ENCODE data around the gene PCDHA3. TPM values are rescaled to one million over a fixed set of nuclear protein-coding genes. Genes with fewer than 3 reads are reported as not detected.
"Not testable (repeated sequence)": the region's sequence is repeated elsewhere in the genome, so short reads cannot be mapped to it uniquely, and the experiment has no call there.

PCDHA3 gene
- total RNA-seq, 2 donors from 2014 or later = not detected

GRCh38 chr5:140828362-140828737, 27.5 kb downstream of the PCDHA3 start:
- DNase-seq (no peak), ATAC-seq (no peak)
- no peaks in the 10 kb centered on the region for H3K9me3 ChIP-seq (ENCODE audit: control insufficient read depth, low read length, poor library complexity, severe bottlenecking)
- Mint-ChIP-seq H3K4me3 (no peak overlapping the region), H3K4me1 (no peaks in the 10 kb centered on the region), H3K27me3 (peaks cover 18% of the 10 kb centered on the region), H3K36me3 (ENCODE audit: low read depth) (no peaks in the 10 kb centered on the region), H3K27ac (no peak overlapping the region)

- H3K9me3 ChIP-seq (ENCODE audit: control insufficient read depth, low read length, poor library complexity, severe bottlenecking); ATAC-seq; H3K27ac Mint-ChIP-seq; H3K36me3 Mint-ChIP-seq (ENCODE audit: low read depth); H3K4me3 Mint-ChIP-seq; DNase-seq; H3K4me1 Mint-ChIP-seq: not testable (repeated sequence)
- peaks cover 26% of the 10 kb centered on the region for H3K27me3 Mint-ChIP-seq
These were observed 28.9 kb downstream of the PCDHA3 start for GRCh38 chr5:140829511-140830501.

- ATAC-seq (no peak), DNase-seq (no peak)
- H3K27ac Mint-ChIP-seq = no peak within 1 kb of the TSS
- H3K4me1 Mint-ChIP-seq = no peaks in the 10 kb centered on the region
- no peaks in the 10 kb centered on the region for H3K36me3 Mint-ChIP-seq (ENCODE audit: low read depth)
- no peaks in the 10 kb centered on the region for H3K9me3 ChIP-seq (ENCODE audit: control insufficient read depth, low read length, poor library complexity, severe bottlenecking)
- peaks cover 8% of the 10 kb centered on the region for H3K27me3 Mint-ChIP-seq
- H3K4me3 Mint-ChIP-seq = no peak within 1 kb of the TSS
These were observed 33.1 kb downstream of the PCDHA3 start, which contains the start of gene PCDHA7 for GRCh38 chr5:140833993-140834392. Gene PCDHA7, plus strand, starts transcription at chr5:140834269. Its CDS starts 115 bp downstream, at chr5:140834384.

- H3K9me3 ChIP-seq (ENCODE audit: control insufficient read depth, low read length, poor library complexity, severe bottlenecking); ATAC-seq; H3K36me3 Mint-ChIP-seq (ENCODE audit: low read depth); DNase-seq; H3K27ac Mint-ChIP-seq; H3K27me3 Mint-ChIP-seq; H3K4me1 Mint-ChIP-seq; H3K4me3 Mint-ChIP-seq: not testable (repeated sequence)
These were observed 33.7 kb downstream of the PCDHA3 start for GRCh38 chr5:140834439-140835008.

GRCh38 chr5:140835622-140836510, 35.0 kb downstream of the PCDHA3 start:
- Mint-ChIP-seq H3K27me3 (peaks cover 8% of the 10 kb centered on the region), H3K27ac (no peak overlapping the region), H3K4me1 (no peaks in the 10 kb centered on the region), H3K4me3 (no peak overlapping the region), H3K36me3 (ENCODE audit: low read depth) (no peaks in the 10 kb centered on the region)
- no peak for ATAC-seq
- H3K9me3 ChIP-seq (ENCODE audit: control insufficient read depth, low read length, poor library complexity, severe bottlenecking) = no peaks in the 10 kb centered on the region
- DNase-seq = no peak

- no peaks in the 10 kb centered on the region for H3K4me1 Mint-ChIP-seq
- ATAC-seq = no peak
- no peak within 1 kb of the TSS for H3K4me3 Mint-ChIP-seq
These were observed 40.4 kb downstream of the PCDHA3 start, which contains the start of gene PCDHA8 for GRCh38 chr5:140840978-140841962. Gene PCDHA8, plus strand, starts transcription at chr5:140841187. Its CDS starts 135 bp downstream, at chr5:140841322.

GRCh38 chr5:140842798-140843733, 42.2 kb downstream of the PCDHA3 start:
- H3K9me3 ChIP-seq (ENCODE audit: control insufficient read depth, low read length, poor library complexity, severe bottlenecking) = no peaks in the 10 kb centered on the region
- Mint-ChIP-seq H3K36me3 (ENCODE audit: low read depth) (peaks cover 2% of the 10 kb centered on the region), H3K27ac (no peak overlapping the region), H3K4me3 (no peak overlapping the region), H3K27me3 (peaks cover 15% of the 10 kb centered on the region), H3K4me1 (no peaks in the 10 kb centered on the region)
- no peak for DNase-seq
- no peak for ATAC-seq

More at GRCh38 chr5:140840978-140841962, 40.4 kb downstream of the PCDHA3 start, which contains the start of gene PCDHA8:
- H3K27me3 Mint-ChIP-seq = no peaks in the 10 kb centered on the region
- no peak within 1 kb of the TSS for H3K27ac Mint-ChIP-seq
- no peaks in the 10 kb centered on the region for H3K36me3 Mint-ChIP-seq (ENCODE audit: low read depth)
- no peaks in the 10 kb centered on the region for H3K9me3 ChIP-seq (ENCODE audit: control insufficient read depth, low read length, poor library complexity, severe bottlenecking)
- no peak for DNase-seq

- not testable (repeated sequence) for DNase-seq; ATAC-seq; H3K27ac Mint-ChIP-seq; H3K36me3 Mint-ChIP-seq (ENCODE audit: low read depth); H3K4me3 Mint-ChIP-seq; H3K9me3 ChIP-seq (ENCODE audit: control insufficient read depth, low read length, poor library complexity, severe bottlenecking); H3K4me1 Mint-ChIP-seq
- H3K27me3 Mint-ChIP-seq = peaks cover 31% of the 10 kb centered on the region
These were observed 47.6 kb downstream of the PCDHA3 start, which contains the start of gene PCDHA9 for GRCh38 chr5:140848139-140849102. Gene PCDHA9, plus strand, starts transcription at chr5:140848382. Its CDS starts 114 bp downstream, at chr5:140848496.

- H3K4me3 Mint-ChIP-seq; H3K27ac Mint-ChIP-seq; H3K9me3 ChIP-seq (ENCODE audit: control insufficient read depth, low read length, poor library complexity, severe bottlenecking); DNase-seq; H3K36me3 Mint-ChIP-seq (ENCODE audit: low read depth); ATAC-seq; H3K4me1 Mint-ChIP-seq: not testable (repeated sequence)
- peaks cover 38% of the 10 kb centered on the region for H3K27me3 Mint-ChIP-seq
These were observed 49.2 kb downstream of the PCDHA3 start for GRCh38 chr5:140849831-140850634.
